Stomach smooth muscle (tissue), 2 donors: Measurements from ENCODE around the gene PSAPL1.

ENCODE experiments used
- H3K27ac ChIP-seq: one replicate; pipeline ENCODE4 v1.7.0; 2013; ENCODE audit warnings: mild to moderate bottlenecking, low read length, inconsistent platforms
- H3K27me3 ChIP-seq, 2 donors: one replicate each; pipeline ENCODE4 v1.7.0; 2013; ENCODE audit warnings: low read length in 2 of 2; ENCODE audit not compliant: insufficient read depth in 2 of 2, control insufficient read depth in 1 of 2
- H3K36me3 ChIP-seq, 2 donors: one replicate each; pipeline ENCODE4 v1.7.0; 2013; ENCODE audit warnings: low read length in 2 of 2; ENCODE audit not compliant: control insufficient read depth in 2 of 2, insufficient read depth in 2 of 2
- H3K4me1 ChIP-seq: one replicate; pipeline ENCODE4 v1.7.0; 2013; ENCODE audit warnings: low read length; ENCODE audit not compliant: control insufficient read depth, insufficient read depth
- H3K4me3 ChIP-seq, 2 donors: one replicate each; pipeline ENCODE4 v1.7.0; 2013; ENCODE audit warnings: low read length in 2 of 2
- H3K9ac ChIP-seq, 2 donors: one replicate each; pipeline ENCODE4 v1.7.0; 2013; ENCODE audit warnings: low read length in 2 of 2, mild to moderate bottlenecking in 1 of 2
- H3K9me3 ChIP-seq, 2 donors: one replicate each; pipeline ENCODE4 v1.7.0; 2013; ENCODE audit warnings: low read length in 2 of 2; ENCODE audit not compliant: control insufficient read depth in 2 of 2
- donor health status: healthy.
- donor health status: Pancreatic carcinoma.

PSAPL1 gene

GRCh38 chr4:7425591-7426468 is 8.9 kb downstream of the PSAPL1 start:
- Histone ChIP-seq H3K9ac (no peak overlapping the region), H3K27me3 (no peaks in the 10 kb centered on the region), H3K9me3 (no peaks in the 10 kb centered on the region), H3K36me3 (no peaks in the 10 kb centered on the region), H3K4me3 (no peak overlapping the region), H3K27ac (no peak overlapping the region), H3K4me1 (no peaks in the 10 kb centered on the region)

- H3K9me3 ChIP-seq, result no peaks in the 10 kb centered on the region
- H3K36me3 ChIP-seq, result no peaks in the 10 kb centered on the region
- no peaks in the 10 kb centered on the region for H3K27me3 ChIP-seq
- no peak overlapping the region for H3K27ac ChIP-seq
- no peaks in the 10 kb centered on the region for H3K4me1 ChIP-seq
- H3K4me3 ChIP-seq, result no peak overlapping the region
- H3K9ac ChIP-seq, result no peak overlapping the region
Observed at GRCh38 chr4:7425124-7425523, 9.6 kb downstream of the PSAPL1 start.

DNA sequence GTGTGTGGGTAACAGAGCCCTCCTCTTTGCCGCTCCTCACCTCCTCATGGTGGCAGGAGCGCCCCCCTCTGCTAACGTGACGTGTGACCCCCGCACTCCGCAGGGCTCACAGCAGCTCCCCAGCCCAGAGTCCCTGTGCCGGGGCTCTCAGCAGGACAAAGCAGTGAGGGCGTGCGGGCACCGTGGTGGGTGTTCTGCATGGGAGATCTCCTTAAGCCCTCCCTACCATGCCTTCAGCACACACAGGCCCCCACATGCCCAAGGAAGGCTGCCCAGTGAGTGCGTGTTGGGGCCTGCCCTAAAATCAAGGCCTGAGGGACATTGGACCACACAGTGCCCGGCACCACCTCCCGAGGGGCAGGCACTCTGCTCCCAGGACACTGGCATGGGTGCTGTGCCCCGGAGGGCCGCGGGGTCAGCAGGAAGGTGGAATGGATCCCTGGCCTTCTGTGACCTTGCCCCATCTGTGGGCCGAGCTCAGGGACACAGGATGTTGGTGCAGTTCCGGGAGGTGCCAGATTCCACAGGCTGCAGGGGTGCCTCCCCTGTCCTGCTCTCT is 10.1 kb downstream of the PSAPL1 start:
- Histone ChIP-seq H3K36me3 (no peaks in the 10 kb centered on the region), H3K27ac (no peak overlapping the region), H3K9ac (no peak overlapping the region), H3K27me3 (no peaks in the 10 kb centered on the region), H3K4me1 (no peaks in the 10 kb centered on the region), H3K9me3 (no peaks in the 10 kb centered on the region), H3K4me3 (no peak overlapping the region)

GRCh38 chr4:7423801-7424552 is 10.8 kb downstream of the PSAPL1 start:
- Histone ChIP-seq H3K4me3 (no peak overlapping the region), H3K36me3 (no peaks in the 10 kb centered on the region), H3K9me3 (no peaks in the 10 kb centered on the region), H3K9ac (no peak overlapping the region), H3K27me3 (no peaks in the 10 kb centered on the region), H3K27ac (no peak overlapping the region), H3K4me1 (no peaks in the 10 kb centered on the region)

DNA sequence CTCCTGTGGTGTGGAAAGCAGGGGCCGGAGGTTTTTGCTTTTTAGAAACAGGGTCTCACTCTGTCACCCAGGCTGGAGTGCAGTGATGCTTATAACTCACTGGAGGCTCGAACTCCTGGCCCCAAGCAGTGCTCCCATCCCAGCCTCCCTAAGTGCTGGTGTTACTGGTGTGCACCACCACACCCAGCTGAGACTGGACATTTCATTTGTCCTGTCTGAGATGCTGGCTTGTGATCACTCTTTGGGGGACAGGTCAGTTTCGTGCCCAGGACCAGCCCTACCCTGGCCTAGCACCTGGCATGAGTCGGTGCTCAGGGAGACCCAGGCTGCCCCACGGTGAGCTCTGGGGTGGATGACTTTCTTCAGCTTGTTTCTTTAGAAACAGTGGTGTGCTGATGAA is 11.3 kb downstream of the PSAPL1 start:
- Histone ChIP-seq H3K9me3 (no peaks in the 10 kb centered on the region), H3K27ac (no peak overlapping the region), H3K4me3 (no peak overlapping the region), H3K4me1 (no peaks in the 10 kb centered on the region), H3K9ac (no peak overlapping the region), H3K36me3 (no peaks in the 10 kb centered on the region), H3K27me3 (no peaks in the 10 kb centered on the region)

DNA sequence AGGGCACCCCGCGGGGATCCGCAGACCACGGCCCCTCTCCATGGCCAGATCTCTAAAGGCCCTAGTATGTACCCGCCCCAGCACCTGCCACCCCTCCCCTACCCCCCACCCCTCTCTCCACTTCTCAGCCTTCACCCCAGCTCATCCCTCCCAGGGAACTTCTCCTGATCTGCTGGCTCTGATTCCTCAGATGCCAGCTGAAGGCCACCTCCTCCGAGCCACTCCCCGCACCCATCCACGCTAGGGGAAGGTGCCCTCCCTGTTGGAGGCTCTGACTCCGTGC is 11.9 kb downstream of the PSAPL1 start:
- Histone ChIP-seq H3K36me3 (no peaks in the 10 kb centered on the region), H3K4me3 (no peak overlapping the region), H3K9ac (no peak overlapping the region), H3K4me1 (no peaks in the 10 kb centered on the region), H3K9me3 (no peaks in the 10 kb centered on the region), H3K27me3 (no peaks in the 10 kb centered on the region), H3K27ac (no peak overlapping the region)

DNA sequence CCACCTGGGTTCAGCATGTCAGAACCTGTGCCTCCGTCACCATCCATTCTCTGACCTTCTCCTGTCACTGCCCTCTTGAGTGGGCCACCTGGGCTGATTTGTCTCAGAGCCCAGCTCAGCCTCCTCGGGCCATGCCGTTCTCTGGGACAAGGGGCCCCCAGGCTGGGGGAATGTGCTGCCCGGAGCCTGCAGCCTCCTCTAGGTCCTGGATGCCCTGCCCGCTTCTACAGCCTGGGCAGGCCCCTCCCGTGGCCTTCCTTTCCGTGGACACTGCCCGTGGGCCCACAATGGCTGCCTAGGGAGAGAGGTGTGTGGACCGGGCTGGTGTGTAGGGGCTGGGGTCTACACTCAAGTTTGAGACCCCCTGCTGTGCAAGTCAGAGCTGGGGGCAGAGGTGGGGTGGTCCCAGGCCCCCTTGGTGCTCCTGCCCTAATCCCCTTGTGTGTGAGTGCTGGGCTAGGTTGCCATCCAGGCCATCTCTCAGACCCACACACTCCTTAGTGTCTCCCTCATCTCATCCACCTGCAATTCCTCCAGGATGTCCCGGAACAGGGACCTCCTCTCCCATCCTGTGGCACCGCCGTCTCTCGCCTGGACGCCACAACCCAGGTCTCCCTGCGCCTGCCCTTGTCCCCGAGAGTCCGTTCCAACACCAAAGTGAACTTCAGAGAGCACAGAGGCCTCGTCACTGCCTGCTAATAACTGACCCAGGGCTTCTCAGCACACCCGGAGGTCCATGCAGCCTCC is 12.4 kb downstream of the PSAPL1 start:
- Histone ChIP-seq H3K9me3 (no peaks in the 10 kb centered on the region), H3K27me3 (no peaks in the 10 kb centered on the region), H3K4me3 (no peak overlapping the region), H3K9ac (no peak overlapping the region), H3K27ac (no peak overlapping the region), H3K36me3 (no peaks in the 10 kb centered on the region), H3K4me1 (no peaks in the 10 kb centered on the region)

DNA sequence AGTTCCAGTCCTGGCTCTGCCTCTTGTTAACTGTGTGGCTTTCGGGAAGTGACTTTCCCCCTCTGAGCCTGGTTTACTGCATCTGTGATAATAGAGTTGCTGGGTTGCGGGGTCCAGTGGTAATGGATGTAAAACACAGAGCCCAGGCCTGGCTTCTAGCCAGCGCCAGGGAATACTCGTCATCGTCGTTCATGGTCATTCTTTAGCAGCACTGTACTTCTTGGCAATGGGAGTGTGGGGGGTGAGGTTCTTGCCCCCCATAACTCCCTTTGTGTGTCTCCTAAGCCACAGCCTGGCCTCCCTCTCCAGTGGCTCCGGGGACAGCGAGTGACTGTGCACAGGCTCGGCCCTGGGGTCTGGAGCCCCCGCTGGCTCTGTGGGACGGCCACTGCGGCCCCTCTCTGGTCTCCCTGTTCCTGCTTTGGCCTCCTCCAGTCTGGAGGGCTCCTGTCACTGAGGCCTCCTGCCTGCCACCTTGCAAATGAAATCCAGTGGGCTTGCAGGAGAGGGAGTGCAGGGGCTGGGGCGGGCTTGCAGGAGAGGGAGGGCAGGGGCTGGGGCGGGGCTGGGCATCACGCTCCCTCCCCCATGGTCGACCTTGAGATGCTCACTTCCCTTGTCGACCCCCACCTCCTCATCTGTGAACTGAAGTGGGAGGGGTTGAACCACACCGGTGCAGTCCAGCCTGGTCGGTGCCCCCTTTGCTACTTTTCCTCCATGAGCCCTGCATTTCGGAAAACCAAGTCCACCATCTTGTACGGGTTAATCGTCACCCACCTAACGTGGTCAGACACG is 13.2 kb downstream of the PSAPL1 start:
- no peak overlapping the region for H3K27ac ChIP-seq
- H3K36me3 ChIP-seq, result no peaks in the 10 kb centered on the region
- H3K27me3 ChIP-seq, result no peaks in the 10 kb centered on the region
- no peaks in the 10 kb centered on the region for H3K9me3 ChIP-seq
- no peak overlapping the region for H3K4me3 ChIP-seq
- no peaks in the 10 kb centered on the region for H3K4me1 ChIP-seq
- no peak overlapping the region for H3K9ac ChIP-seq

GRCh38 chr4:7420661-7421040 is 14.1 kb downstream of the PSAPL1 start:
- Histone ChIP-seq H3K4me3 (no peak overlapping the region), H3K9ac (no peak overlapping the region), H3K9me3 (no peaks in the 10 kb centered on the region), H3K27ac (no peak overlapping the region), H3K27me3 (no peaks in the 10 kb centered on the region), H3K4me1 (no peaks in the 10 kb centered on the region), H3K36me3 (no peaks in the 10 kb centered on the region)

DNA sequence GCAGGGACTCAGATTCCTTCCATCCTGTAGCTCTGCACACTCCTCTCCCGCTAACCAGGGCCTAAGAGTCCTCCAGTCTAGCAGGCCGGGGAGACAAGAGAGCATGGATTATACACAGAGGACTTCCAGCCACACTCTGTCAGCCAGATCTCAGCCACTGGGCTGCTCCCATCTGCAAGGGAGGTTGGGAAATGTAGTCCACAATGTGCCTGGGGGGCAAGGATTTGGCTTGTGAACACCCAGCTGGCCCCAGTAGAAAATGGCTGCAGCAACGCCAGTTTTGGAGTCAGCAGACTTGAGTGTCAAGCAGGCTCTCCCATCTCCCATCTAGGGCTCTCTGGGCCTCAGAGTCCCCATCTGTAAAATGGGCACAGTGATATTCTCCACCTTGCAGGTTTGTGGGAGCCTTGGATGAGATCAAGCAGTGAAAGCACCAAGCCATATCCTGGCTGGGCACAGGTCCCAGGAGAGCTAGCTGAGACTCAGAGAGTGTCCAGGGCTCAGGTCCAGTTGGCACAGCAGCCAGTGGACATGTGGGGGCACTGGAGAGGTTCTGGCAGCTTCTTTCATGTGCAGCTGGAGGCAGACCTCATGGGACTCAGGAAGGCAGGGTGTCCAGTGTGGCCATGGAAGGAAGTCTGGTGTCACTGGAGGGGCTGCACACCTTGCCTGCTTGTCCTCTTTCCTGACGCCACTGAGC is 14.6 kb downstream of the PSAPL1 start:
- Histone ChIP-seq H3K27me3 (no peaks in the 10 kb centered on the region), H3K36me3 (no peaks in the 10 kb centered on the region), H3K4me1 (no peaks in the 10 kb centered on the region), H3K9ac (no peak overlapping the region), H3K4me3 (no peak overlapping the region), H3K9me3 (no peaks in the 10 kb centered on the region), H3K27ac (no peak overlapping the region)
